NT2/D1 (cell line): ENCODE data around the gene NOG.

Experiments used
- DNase-seq: peaks from one replicate; pipeline ENCODE4 v3.0.0-alpha.2; 2011; ENCODE audit warnings: low read depth, low spot score
- H3K27me3 ChIP-seq: 2 replicates; pipeline ENCODE4 v1.6.0; 2011; ENCODE audit warnings: mild to moderate bottlenecking; ENCODE audit not compliant: insufficient read length, insufficient read depth
- H3K36me3 ChIP-seq: 2 replicates; pipeline ENCODE4 v1.6.1; 2011; ENCODE audit warnings: mild to moderate bottlenecking, low read length, mixed read lengths; ENCODE audit not compliant: insufficient read depth, insufficient read length
- H3K4me1 ChIP-seq: 2 replicates; pipeline ENCODE4 v1.5.1; 2011; ENCODE audit not compliant: insufficient read depth, insufficient read length
- H3K4me3 ChIP-seq: 2 replicates; pipeline ENCODE4 v1.5.1; 2011; ENCODE audit warnings: low read depth; ENCODE audit not compliant: insufficient read length
- H3K9ac ChIP-seq: 2 replicates; pipeline ENCODE4 v1.6.0; 2011; ENCODE audit warnings: low read depth; ENCODE audit not compliant: insufficient read length
- H3K9me3 ChIP-seq: 2 replicates; pipeline ENCODE4 v1.5.1; 2011; ENCODE audit warnings: mild to moderate bottlenecking, low read length; ENCODE audit not compliant: insufficient read depth
- SUZ12 ChIP-seq: IDR thresholded peaks from 2 replicates; pipeline ENCODE4 v1.6.1; 2011; ENCODE audit not compliant: insufficient read length, insufficient read depth; ENCODE audit errors: extremely low read depth
- YY1 ChIP-seq: IDR thresholded peaks from 2 replicates; pipeline ENCODE4 v1.6.1; 2011; ENCODE audit not compliant: insufficient read length, insufficient read depth
- ZNF274 ChIP-seq: IDR thresholded peaks from 2 replicates; pipeline ENCODE4 v1.6.1; 2011; ENCODE audit warnings: mild to moderate bottlenecking, low read depth, low read length

Gene NOG

GRCh38 chr17:56571456-56571855 is 22.0 kb upstream of the NOG start:
- Histone ChIP-seq H3K27me3 (no peaks in the 10 kb centered on the region), H3K36me3 (no peaks in the 10 kb centered on the region), H3K9ac (no peak overlapping the region), H3K4me3 (no peak overlapping the region), H3K4me1 (no peaks in the 10 kb centered on the region), H3K9me3 (no peaks in the 10 kb centered on the region)
- TF ChIP-seq YY1 (no peak), ZNF274 (no peak), SUZ12 (no peak)
- DNase-seq, result no peak

- Histone ChIP-seq H3K36me3 (no peaks in the 10 kb centered on the region), H3K9ac (no peak overlapping the region), H3K4me3 (no peak overlapping the region), H3K27me3 (no peaks in the 10 kb centered on the region), H3K9me3 (0 out of 2 replicates have a peak, but pooled peaks cover 9% of the 10 kb centered on the region), H3K4me1 (peaks cover 2% of the 10 kb centered on the region)
- DNase-seq, result no peak
- TF ChIP-seq YY1, result no peak
- no peak for TF ChIP-seq ZNF274
- no peak for TF ChIP-seq SUZ12
These were observed 16.2 kb upstream of the NOG start for GRCh38 chr17:56577190-56577842.

- TF ChIP-seq YY1 (no peak), SUZ12 (no peak), ZNF274 (no peak)
- H3K9ac ChIP-seq, result no peak overlapping the region
- H3K36me3 ChIP-seq, result no peaks in the 10 kb centered on the region
- H3K4me1 ChIP-seq, result peaks cover 2% of the 10 kb centered on the region
- DNase-seq, result no peak
- H3K4me3 ChIP-seq, result no peak overlapping the region
- no peaks in the 10 kb centered on the region for H3K27me3 ChIP-seq
- 0 out of 2 replicates have a peak, but pooled peaks cover 9% of the 10 kb centered on the region for H3K9me3 ChIP-seq
These were observed 15.7 kb upstream of the NOG start for GRCh38 chr17:56577843-56578204.

- no peak for DNase-seq
- H3K9me3 ChIP-seq, result 0 out of 2 replicates have a peak, but pooled peaks cover 9% of the 10 kb centered on the region
- H3K36me3 ChIP-seq, result no peaks in the 10 kb centered on the region
- H3K9ac ChIP-seq, result no peak overlapping the region
- no peak overlapping the region for H3K4me3 ChIP-seq
- H3K27me3 ChIP-seq, result no peaks in the 10 kb centered on the region
- H3K4me1 ChIP-seq, result peaks cover 2% of the 10 kb centered on the region
- TF ChIP-seq ZNF274, result no peak
- no peak for TF ChIP-seq YY1
- TF ChIP-seq SUZ12, result no peak
These were observed 11.6 kb upstream of the NOG start for GRCh38 chr17:56581635-56582627.

- no peak for DNase-seq
- Histone ChIP-seq H3K9me3 (0 out of 2 replicates have a peak, but pooled peaks cover 9% of the 10 kb centered on the region), H3K36me3 (no peaks in the 10 kb centered on the region), H3K9ac (no peak overlapping the region), H3K4me1 (no peaks in the 10 kb centered on the region), H3K4me3 (no peak overlapping the region), H3K27me3 (no peaks in the 10 kb centered on the region)
- no peak for TF ChIP-seq ZNF274
- TF ChIP-seq SUZ12, result no peak
- TF ChIP-seq YY1, result no peak
These were observed 9.7 kb upstream of the NOG start for GRCh38 chr17:56583772-56584171.

GRCh38 chr17:56587298-56587697 is 6.2 kb upstream of the NOG start:
- no peaks in the 10 kb centered on the region for H3K4me1 ChIP-seq
- H3K4me3 ChIP-seq, result no peak overlapping the region
- peaks cover 9% of the 10 kb centered on the region for H3K27me3 ChIP-seq
- H3K9me3 ChIP-seq, result no peaks in the 10 kb centered on the region
- no peak for DNase-seq
- no peaks in the 10 kb centered on the region for H3K36me3 ChIP-seq
- H3K9ac ChIP-seq, result no peak overlapping the region
- no peak for TF ChIP-seq YY1
- no peak for TF ChIP-seq ZNF274
- no peak for TF ChIP-seq SUZ12
